Stomach (tissue), 9 donors: ENCODE measurements around the gene SLC7A4. TPM values are rescaled to one million over a fixed set of nuclear protein-coding genes. Genes with fewer than 3 reads are reported as not detected.

ENCODE experiments used
- DNase-seq, 2 donors: peaks; one replicate each; pipeline versions ENCODE4 v3.0.0 to v3.0.0-alpha.2; 2013 to 2019
- H3K27ac ChIP-seq, 5 donors: fragments of 200-600 bp in 4 of 5; sonication (generic) in 4 of 5; one replicate each; pipeline ENCODE4 v1.5.1; 2013 to 2019; ENCODE audit warnings: mild to moderate bottlenecking in 1 of 5, moderate library complexity in 1 of 5
- H3K27me3 ChIP-seq, 3 donors: fragments of 200-600 bp; sonication (generic); one replicate each; pipeline ENCODE4 v1.5.1; 2017 to 2019; ENCODE audit warnings: mixed run types in 1 of 3
- H3K36me3 ChIP-seq, 4 donors: fragments of 200-600 bp; sonication (generic); 1 replicate in 3 of 4; 2 replicates in 1 of 4; pipeline ENCODE4 v1.5.1; 2016 to 2019
- H3K4me1 ChIP-seq, 4 donors: fragments of 200-600 bp; sonication (generic); one replicate each; pipeline ENCODE4 v1.5.1; 2016 to 2019
- H3K4me3 ChIP-seq, 4 donors: fragments of 200-600 bp; sonication (generic) in 3 of 4; one replicate each; pipeline ENCODE4 v1.5.1; 2016 to 2019; ENCODE audit warnings: mild to moderate bottlenecking in 1 of 4
- H3K9me3 ChIP-seq, 4 donors: fragments of 200-600 bp; sonication (generic); one replicate each; pipeline ENCODE4 v1.5.1; 2016 to 2019
- EP300 ChIP-seq: sonication (generic); formaldehyde crosslinking; IDR thresholded peaks from one replicate; pipeline ENCODE4 v1.6.1; 2017; ENCODE audit warnings: antibody characterized with exemption
- POLR2A ChIP-seq, 4 donors: fragments of 450-650 bp; IDR thresholded peaks; one replicate each; pipeline ENCODE4 v1.6.1; 2016; ENCODE audit warnings: antibody characterized with exemption in 4 of 4, control low read depth in 2 of 4, mild to moderate bottlenecking in 1 of 4, moderate library complexity in 1 of 4
- POLR2AphosphoS5 ChIP-seq, 3 donors: sonication (generic); formaldehyde crosslinking; IDR thresholded peaks; one replicate each; pipeline ENCODE4 v1.6.1; 2016; ENCODE audit warnings: antibody characterized with exemption in 3 of 3
- WGBS, 5 donors: extraction: QIAGEN DNeasy Blood & Tissue Kit in 3 of 5; methylation state at CpG; one replicate each; pipeline versions ENCODE4 v1.1.5 to v1.1.7; 2013 to 2018; 5-methylcytosine and 5-hydroxymethylcytosine counted together
- intact Hi-C: fragments of 100-400 bp; cut with DNase I; formaldehyde crosslinking; loops from one replicate; pipeline ENCODE4 v1.15.1; 2023; ENCODE audit warnings: low total_unique reads
- polyA plus RNA-seq, 3 donors: library from polyadenylated mRNA; stranded (reverse); fragments of 200-250 nt; gene quantifications; one replicate each; pipeline ENCODE4 v1.2.3, GENCODE V29; 2013
- total RNA-seq, 5 donors: library from RNA; depleted of rRNA; stranded (reverse); fragments of >200 nt; gene quantifications; one replicate each; pipeline versions ENCODE4 v1.1.0 to v1.2.3, GENCODE V29; 2014 to 2016
- TF ChIP-seq, protein P1 (sequence below), 7 experiments: fragments of 450-650 bp in 4 of 7; fragments of 200-600 bp in 3 of 7; sonication (generic) in 3 of 7; IDR thresholded peaks; one replicate each; pipeline ENCODE4 v1.5.1; 2016 to 2019; ENCODE audit warnings: antibody characterized with exemption in 7 of 7, control low read depth in 2 of 7, mild to moderate bottlenecking in 1 of 7
- donor health status: healthy with polysubstance abuse.
- donor health status: Bipolar disorder and iron deficiency.
- donor health status: healthy.

Gene SLC7A4
- total and polyA plus RNA-seq, 8 donors: 0.12 to 1.0 (median 0.18) TPM; not detected in 5

- no peaks in the 10 kb centered on the region for H3K9me3 ChIP-seq
- H3K36me3 ChIP-seq: peaks cover 22 to 74% (median 57%) of the 10 kb centered on the region in 4 donors
- intact Hi-C loops: no loop called here
- no peak overlapping the region for H3K27ac ChIP-seq
- H3K27me3 ChIP-seq: no peaks in the 10 kb centered on the region
- WGBS, 5 donors: 88 to 98% (median 92%) methylated on average over 1 of the region's 1 CpG
- no peak for DNase-seq
- H3K4me1 ChIP-seq: peaks cover 14 to 23% (median 20%) of the 10 kb centered on the region in 4 donors
- H3K4me3 ChIP-seq: no peak overlapping the region
- TF ChIP-seq POLR2AphosphoS5 (IDR thresholded peaks at IDR 0.05) (no peak), POLR2A (IDR thresholded peaks at IDR 0.05) (no peak), EP300 (no peak)
- TF ChIP-seq, protein P1, sequence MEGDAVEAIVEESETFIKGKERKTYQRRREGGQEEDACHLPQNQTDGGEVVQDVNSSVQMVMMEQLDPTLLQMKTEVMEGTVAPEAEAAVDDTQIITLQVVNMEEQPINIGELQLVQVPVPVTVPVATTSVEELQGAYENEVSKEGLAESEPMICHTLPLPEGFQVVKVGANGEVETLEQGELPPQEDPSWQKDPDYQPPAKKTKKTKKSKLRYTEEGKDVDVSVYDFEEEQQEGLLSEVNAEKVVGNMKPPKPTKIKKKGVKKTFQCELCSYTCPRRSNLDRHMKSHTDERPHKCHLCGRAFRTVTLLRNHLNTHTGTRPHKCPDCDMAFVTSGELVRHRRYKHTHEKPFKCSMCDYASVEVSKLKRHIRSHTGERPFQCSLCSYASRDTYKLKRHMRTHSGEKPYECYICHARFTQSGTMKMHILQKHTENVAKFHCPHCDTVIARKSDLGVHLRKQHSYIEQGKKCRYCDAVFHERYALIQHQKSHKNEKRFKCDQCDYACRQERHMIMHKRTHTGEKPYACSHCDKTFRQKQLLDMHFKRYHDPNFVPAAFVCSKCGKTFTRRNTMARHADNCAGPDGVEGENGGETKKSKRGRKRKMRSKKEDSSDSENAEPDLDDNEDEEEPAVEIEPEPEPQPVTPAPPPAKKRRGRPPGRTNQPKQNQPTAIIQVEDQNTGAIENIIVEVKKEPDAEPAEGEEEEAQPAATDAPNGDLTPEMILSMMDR (IDR thresholded peaks at IDR 0.05): no peak
Observed at GRCh38 chr22:20986365-20986764, 46.0 kb downstream of the SLC7A4 start.

- no peak overlapping the region for H3K27ac ChIP-seq
- no peaks in the 10 kb centered on the region for H3K9me3 ChIP-seq
- H3K4me3 ChIP-seq: no peak overlapping the region
- H3K4me1 ChIP-seq: peaks cover 20 to 30% (median 26%) of the 10 kb centered on the region in 4 donors
- H3K27me3 ChIP-seq: no peaks in the 10 kb centered on the region
- no peak for DNase-seq
- WGBS, 5 donors: 94 to 100% (median 96%) methylated on average over 3 to 7 of the region's 7 CpGs
- H3K36me3 ChIP-seq: peaks cover 20 to 67% (median 51%) of the 10 kb centered on the region in 4 donors
- no peak for TF ChIP-seq POLR2A (IDR thresholded peaks at IDR 0.05)
- intact Hi-C loops: no loop called here
Observed at GRCh38 chr22:20985720-20986119, 46.6 kb downstream of the SLC7A4 start.

- peak overlapping the region; percentile 59 to 83 (median 80) for H3K4me3 ChIP-seq
- H3K4me1 ChIP-seq: peaks cover 34 to 48% (median 41%) of the 10 kb centered on the region in 4 donors
- no peak for DNase-seq
- peaks cover 0 to 9% (median 7%) of the 10 kb centered on the region in 4 donors for H3K9me3 ChIP-seq
- peak overlapping the region in 2 of 5 donors; percentile 92 to 94 for H3K27ac ChIP-seq
- H3K27me3 ChIP-seq: peaks cover 0 to 6% (median 0%) of the 10 kb centered on the region in 3 donors
- intact Hi-C loops: no loop called here
- no peak for TF ChIP-seq POLR2AphosphoS5 (IDR thresholded peaks at IDR 0.05)
- no peak for TF ChIP-seq POLR2A (IDR thresholded peaks at IDR 0.05)
- WGBS, 5 donors: 61 to 81% (median 74%) methylated on average over 5 of the region's 5 CpGs
- peaks cover 17 to 43% (median 36%) of the 10 kb centered on the region in 4 donors for H3K36me3 ChIP-seq
Observed at GRCh38 chr22:20983081-20983771, 49.1 kb downstream of the SLC7A4 start.

DNA sequence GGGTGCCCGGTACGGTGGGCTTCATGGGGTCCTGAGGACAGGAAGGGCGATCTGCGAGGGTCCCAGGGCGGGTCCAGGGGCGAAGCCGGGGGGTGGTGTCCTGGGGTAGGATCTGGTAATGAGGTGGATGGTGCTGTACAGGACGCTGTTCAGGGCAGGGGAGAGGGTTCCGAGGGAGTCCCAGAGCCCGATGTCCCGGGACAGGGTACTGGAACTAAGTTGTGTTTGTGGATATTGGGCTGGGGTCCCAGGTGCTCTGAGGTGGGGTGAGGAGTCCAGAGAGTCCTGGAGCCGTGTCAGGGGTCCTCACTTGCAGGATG lies 49.8 kb downstream of the SLC7A4 start:
- intact Hi-C loops: no loop called here
- Histone ChIP-seq H3K9me3 (peaks cover 0 to 10% (median 8%) of the 10 kb centered on the region in 4 donors), H3K4me3 (peak overlapping the region; percentile 59 to 83 (median 80)), H3K4me1 (peaks cover 34 to 48% (median 41%) of the 10 kb centered on the region in 4 donors), H3K27me3 (peaks cover 0 to 6% (median 0%) of the 10 kb centered on the region in 3 donors), H3K36me3 (peaks cover 10 to 36% (median 29%) of the 10 kb centered on the region in 4 donors), H3K27ac (peak overlapping the region; percentile 92 to 97 (median 94))
- no peak for DNase-seq
- 0 to 3% (median 1%) methylated on average over 5 to 12 of the region's 12 CpGs for WGBS, 5 donors
- TF ChIP-seq EP300 (no peak), POLR2AphosphoS5 (IDR thresholded peaks at IDR 0.05) (no peak), POLR2A (IDR thresholded peaks at IDR 0.05) (no peak)
- TF ChIP-seq, protein P1 (IDR thresholded peaks at IDR 0.05): no peak

DNA sequence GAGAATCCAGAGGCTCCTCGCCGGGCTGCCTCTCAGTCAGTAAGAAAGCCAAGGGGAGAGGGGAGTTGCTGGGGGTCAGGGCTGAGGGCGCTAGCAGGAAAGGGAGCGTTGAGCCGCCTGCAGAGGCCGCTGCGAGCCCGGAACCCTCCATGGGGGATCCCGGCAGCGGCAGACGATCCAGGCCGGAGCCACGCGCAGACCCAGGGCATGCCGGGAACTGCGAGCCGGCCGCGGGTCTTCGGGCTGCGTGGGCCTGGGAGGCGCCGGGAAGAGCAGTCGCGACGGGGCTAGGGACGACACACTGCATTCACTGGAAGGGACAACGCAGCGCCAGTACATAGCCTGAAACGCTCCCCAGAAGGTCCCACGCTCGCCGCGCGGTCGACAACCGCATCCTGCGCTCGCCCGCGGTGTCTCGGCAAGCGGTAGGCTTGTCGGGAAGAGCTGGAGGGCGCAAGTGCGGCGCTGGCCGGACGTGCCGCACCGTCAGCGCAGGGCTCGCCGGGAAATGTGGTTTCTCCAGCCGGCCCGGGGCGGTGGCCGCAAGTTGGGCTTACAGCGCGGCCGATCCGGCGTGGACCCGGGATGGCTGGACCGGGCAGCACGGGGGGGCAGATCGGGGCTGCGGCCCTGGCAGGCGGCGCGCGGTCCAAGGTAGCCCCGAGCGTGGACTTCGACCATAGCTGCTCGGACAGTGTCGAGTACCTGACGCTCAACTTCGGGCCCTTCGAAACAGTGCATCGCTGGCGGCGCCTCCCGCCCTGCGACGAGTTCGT lies 50.4 kb downstream of the SLC7A4 start, which contains the start of gene LZTR1:
Gene LZTR1 (plus strand): TSS at position 511 of the 776 bp plus-strand sequence. CDS start 75 bp downstream, at position 586.
- H3K27ac ChIP-seq: peak within 1 kb of the TSS; percentile 92 to 97 (median 94)
- peaks cover 0 to 10% (median 8%) of the 10 kb centered on the region in 4 donors for H3K9me3 ChIP-seq
- peak; percentile 83 to 95 for DNase-seq
- whole genome bisulfite sequencing, 5 donors: 0 to 1% (median 1%) methylated on average over 25 to 87 of the region's 87 CpGs
- H3K27me3 ChIP-seq: peaks cover 0 to 6% (median 0%) of the 10 kb centered on the region in 3 donors
- peaks cover 7 to 31% (median 23%) of the 10 kb centered on the region in 4 donors for H3K36me3 ChIP-seq
- TF ChIP-seq POLR2AphosphoS5 (IDR thresholded peaks at IDR 0.05) (peak; percentile 91 to 99 (median 97)), POLR2A (IDR thresholded peaks at IDR 0.05) (peak in 2 of 4 donors; percentile 64 to 93), EP300 (no peak)
- TF ChIP-seq, protein P1 (IDR thresholded peaks at IDR 0.05): peak in 5 of 7 experiments; percentile 16 to 58 (median 40)
- H3K4me1 ChIP-seq: peaks cover 34 to 48% (median 41%) of the 10 kb centered on the region in 4 donors
- peak within 1 kb of the TSS; percentile 59 to 83 (median 80) for H3K4me3 ChIP-seq
- intact Hi-C loops: no loop called here
